NCI-H748 treated with DMSO at 0.1 percent for 48 hours (cell line): ENCODE measurements around the gene KCTD2.
"Not testable (repeated sequence)": the region's sequence is repeated elsewhere in the genome, so short reads cannot be mapped to it uniquely, and the experiment has no call there.

Experiments
- DNase-seq: peaks from one replicate; lab custom pipeline; 2025; lab: John Stamatoyannopoulos, UW

Gene KCTD2

GRCh38 chr17:75020331-75021110 is 26.5 kb upstream of the KCTD2 start:
- DNase-seq = no peak

GRCh38 chr17:75024686-75025397 is 22.2 kb upstream of the KCTD2 start:
- no peak for DNase-seq

- DNase-seq = not testable (repeated sequence)
These were observed 21.7 kb upstream of the KCTD2 start for GRCh38 chr17:75025398-75025734.

- not testable (repeated sequence) for DNase-seq
These were observed 20.4 kb upstream of the KCTD2 start for GRCh38 chr17:75026650-75027049.

- DNase-seq = no peak
These were observed 16.9 kb upstream of the KCTD2 start for GRCh38 chr17:75030161-75030560.

GRCh38 chr17:75031972-75032719 is 14.9 kb upstream of the KCTD2 start:
- DNase-seq = peak; percentile 46

- DNase-seq = no peak
These were observed 14.2 kb upstream of the KCTD2 start for GRCh38 chr17:75032720-75033280.

GRCh38 chr17:75033346-75034235 is 13.4 kb upstream of the KCTD2 start:
- DNase-seq = peak; percentile 73

- peak; percentile 67 for DNase-seq
These were observed 12.7 kb upstream of the KCTD2 start for GRCh38 chr17:75034236-75034908.

GRCh38 chr17:75036643-75037268 is 10.3 kb upstream of the KCTD2 start:
- DNase-seq = peak; percentile 41

GRCh38 chr17:75039238-75039637 is 7.8 kb upstream of the KCTD2 start:
- DNase-seq = no peak

GRCh38 chr17:75041656-75042280 is 5.3 kb upstream of the KCTD2 start:
- DNase-seq = no peak

- DNase-seq = not testable (repeated sequence)
These were observed 3.2 kb upstream of the KCTD2 start for GRCh38 chr17:75043789-75044188.

- DNase-seq = no peak
These were observed 2.3 kb upstream of the KCTD2 start for GRCh38 chr17:75044716-75045115.

- not testable (repeated sequence) for DNase-seq
These were observed 1.0 kb upstream of the KCTD2 start for GRCh38 chr17:75045946-75046406.

GRCh38 chr17:75047398-75048098 is 523 bp downstream of the KCTD2 start:
- no peak for DNase-seq

- no peak for DNase-seq
These were observed 1.3 kb downstream of the KCTD2 start for GRCh38 chr17:75048249-75048878.

- no peak for DNase-seq
These were observed 2.0 kb downstream of the KCTD2 start for GRCh38 chr17:75049057-75049456.

GRCh38 chr17:75049706-75050105 is 2.7 kb downstream of the KCTD2 start:
- no peak for DNase-seq
